Measurements from ENCODE around the gene ATP5PB.

ATP5PB gene

GRCh38 chr1:111491070-111491469 lies 41.8 kb downstream of the ATP5PB start:
- TF ChIP-seq EZH2 (IDR thresholded peaks at IDR 0.05; ENCODE audit: borderline replicate concordance, low read length) (no peak), CTCF (IDR thresholded peaks at IDR 0.05; ENCODE audit: low read length) (no peak)
- no peak overlapping the region for H3K27ac ChIP-seq (ENCODE audit: low read depth, low read length, poor library complexity, severe bottlenecking)
- H3K4me1 ChIP-seq (ENCODE audit: insufficient read depth, low read length, severe bottlenecking), result no peaks in the 10 kb centered on the region
- no peak overlapping the region for H3K9ac ChIP-seq (ENCODE audit: low read length)
- no peaks in the 10 kb centered on the region for H4K20me1 ChIP-seq (ENCODE audit: insufficient read depth, low read length)
- H3K79me2 ChIP-seq (ENCODE audit: insufficient read depth, low read length), result no peaks in the 10 kb centered on the region
- no peak overlapping the region for H3K4me3 ChIP-seq (ENCODE audit: low read depth, low read length, poor library complexity, severe bottlenecking)
- H2AFZ ChIP-seq (ENCODE audit: low read length), result no peak overlapping the region
- H3K36me3 ChIP-seq (ENCODE audit: insufficient read depth, low read length), result no peaks in the 10 kb centered on the region
- no peaks in the 10 kb centered on the region for H3F3A ChIP-seq (ENCODE audit: insufficient read depth, low read length)
- no peaks in the 10 kb centered on the region for H3K9me3 ChIP-seq (ENCODE audit: low read length)
- no peaks in the 10 kb centered on the region for H3K9me2 ChIP-seq (ENCODE audit: low read depth, low read length)
- H3K27me3 ChIP-seq (ENCODE audit: insufficient read depth, low read length), result no peaks in the 10 kb centered on the region; the same call in 1 of the 2 replicates
- no peak overlapping the region for H3K4me2 ChIP-seq (ENCODE audit: low read length)

GRCh38 chr1:111496398-111496797 lies 47.1 kb downstream of the ATP5PB start:
- H3K9ac ChIP-seq (ENCODE audit: low read length), result no peak overlapping the region
- H3K79me2 ChIP-seq (ENCODE audit: insufficient read depth, low read length), result no peaks in the 10 kb centered on the region
- H3K27me3 ChIP-seq (ENCODE audit: insufficient read depth, low read length), result peaks cover 7% of the 10 kb centered on the region; the same call in 1 of the 2 replicates
- no peak overlapping the region for H2AFZ ChIP-seq (ENCODE audit: low read length)
- no peaks in the 10 kb centered on the region for H3K9me2 ChIP-seq (ENCODE audit: low read depth, low read length)
- TF ChIP-seq EZH2 (IDR thresholded peaks at IDR 0.05; ENCODE audit: borderline replicate concordance, low read length), result no peak
- TF ChIP-seq CTCF (IDR thresholded peaks at IDR 0.05; ENCODE audit: low read length), result no peak
- no peaks in the 10 kb centered on the region for H3K36me3 ChIP-seq (ENCODE audit: insufficient read depth, low read length)
- no peak overlapping the region for H3K4me2 ChIP-seq (ENCODE audit: low read length)
- no peaks in the 10 kb centered on the region for H3F3A ChIP-seq (ENCODE audit: insufficient read depth, low read length)
- no peaks in the 10 kb centered on the region for H3K9me3 ChIP-seq (ENCODE audit: low read length)
- no peak overlapping the region for H3K4me3 ChIP-seq (ENCODE audit: low read depth, low read length, poor library complexity, severe bottlenecking)
- H4K20me1 ChIP-seq (ENCODE audit: insufficient read depth, low read length), result no peaks in the 10 kb centered on the region
- H3K4me1 ChIP-seq (ENCODE audit: insufficient read depth, low read length, severe bottlenecking), result no peaks in the 10 kb centered on the region
- H3K27ac ChIP-seq (ENCODE audit: low read depth, low read length, poor library complexity, severe bottlenecking), result no peak overlapping the region

GRCh38 chr1:111497592-111497991 lies 48.3 kb downstream of the ATP5PB start:
- H3K9ac ChIP-seq (ENCODE audit: low read length), result no peak overlapping the region
- H3K27me3 ChIP-seq (ENCODE audit: insufficient read depth, low read length), result peaks cover 7% of the 10 kb centered on the region; the same call in 1 of the 2 replicates
- H3K9me3 ChIP-seq (ENCODE audit: low read length), result no peaks in the 10 kb centered on the region
- H3F3A ChIP-seq (ENCODE audit: insufficient read depth, low read length), result no peaks in the 10 kb centered on the region
- no peak overlapping the region for H2AFZ ChIP-seq (ENCODE audit: low read length)
- H3K4me1 ChIP-seq (ENCODE audit: insufficient read depth, low read length, severe bottlenecking), result no peaks in the 10 kb centered on the region
- H3K36me3 ChIP-seq (ENCODE audit: insufficient read depth, low read length), result no peaks in the 10 kb centered on the region
- H3K27ac ChIP-seq (ENCODE audit: low read depth, low read length, poor library complexity, severe bottlenecking), result no peak overlapping the region
- no peak for TF ChIP-seq CTCF (IDR thresholded peaks at IDR 0.05; ENCODE audit: low read length)
- no peak for TF ChIP-seq EZH2 (IDR thresholded peaks at IDR 0.05; ENCODE audit: borderline replicate concordance, low read length)
- H3K4me3 ChIP-seq (ENCODE audit: low read depth, low read length, poor library complexity, severe bottlenecking), result no peak overlapping the region
- no peaks in the 10 kb centered on the region for H3K79me2 ChIP-seq (ENCODE audit: insufficient read depth, low read length)
- H3K4me2 ChIP-seq (ENCODE audit: low read length), result no peak overlapping the region
- no peaks in the 10 kb centered on the region for H4K20me1 ChIP-seq (ENCODE audit: insufficient read depth, low read length)
- H3K9me2 ChIP-seq (ENCODE audit: low read depth, low read length), result no peaks in the 10 kb centered on the region
